GM18868 (cell line): ENCODE measurements around the gene DAP3.
A peak's percentile ranks its signal among the peaks of the same experiment; 100 is the strongest.
"Not testable (repeated sequence)": the region's sequence is repeated elsewhere in the genome, so short reads cannot be mapped to it uniquely, and the experiment has no call there.

ENCODE experiments used
- ATAC-seq: cut with Tn5 transposase; IDR thresholded peaks from one replicate; pipeline ENCODE4 v1.9.1; 2021; ENCODE audit warnings: mild to moderate bottlenecking, moderate library complexity; ENCODE audit not compliant: unreplicated experiment

DAP3 gene

DNA sequence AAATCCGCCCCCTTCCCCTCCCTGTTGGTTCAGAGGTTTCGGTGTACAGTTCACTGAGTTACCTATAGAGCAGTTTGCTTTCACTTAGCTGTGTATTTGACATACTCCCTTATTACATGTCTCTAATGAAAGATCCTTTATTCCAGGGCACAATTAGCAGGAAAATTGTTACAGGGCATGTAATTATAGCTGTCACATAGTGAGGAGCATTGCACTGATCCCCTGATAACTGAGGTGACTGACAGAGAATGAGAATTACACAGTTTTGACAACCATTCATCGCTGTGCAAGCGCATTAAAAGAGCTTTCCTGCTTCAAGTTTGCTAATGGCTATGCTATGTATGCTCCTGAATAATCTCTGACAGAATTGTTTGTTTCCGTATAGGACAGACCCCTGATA, 26.9 kb downstream of the DAP3 start:
- ATAC-seq, result no peak

DNA sequence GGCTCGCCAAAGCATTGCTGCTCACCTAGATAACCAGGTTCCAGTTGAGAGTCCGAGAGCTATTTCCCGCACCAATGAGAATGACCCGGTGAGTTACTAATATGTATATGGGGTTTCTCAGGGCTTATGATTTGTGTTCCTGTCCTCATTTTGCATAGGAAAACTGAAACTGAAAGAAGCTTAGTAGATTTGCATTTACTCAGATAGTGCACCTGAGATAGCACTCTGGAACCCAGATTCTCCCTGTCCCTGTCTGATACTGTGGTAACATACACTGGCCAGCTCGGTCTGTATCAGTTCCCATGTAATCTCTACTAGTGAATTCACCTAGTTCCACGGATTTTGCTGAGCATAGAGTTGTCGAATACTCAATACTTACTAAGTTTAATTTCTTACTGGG, 28.1 kb downstream of the DAP3 start:
- ATAC-seq, result no peak

DNA sequence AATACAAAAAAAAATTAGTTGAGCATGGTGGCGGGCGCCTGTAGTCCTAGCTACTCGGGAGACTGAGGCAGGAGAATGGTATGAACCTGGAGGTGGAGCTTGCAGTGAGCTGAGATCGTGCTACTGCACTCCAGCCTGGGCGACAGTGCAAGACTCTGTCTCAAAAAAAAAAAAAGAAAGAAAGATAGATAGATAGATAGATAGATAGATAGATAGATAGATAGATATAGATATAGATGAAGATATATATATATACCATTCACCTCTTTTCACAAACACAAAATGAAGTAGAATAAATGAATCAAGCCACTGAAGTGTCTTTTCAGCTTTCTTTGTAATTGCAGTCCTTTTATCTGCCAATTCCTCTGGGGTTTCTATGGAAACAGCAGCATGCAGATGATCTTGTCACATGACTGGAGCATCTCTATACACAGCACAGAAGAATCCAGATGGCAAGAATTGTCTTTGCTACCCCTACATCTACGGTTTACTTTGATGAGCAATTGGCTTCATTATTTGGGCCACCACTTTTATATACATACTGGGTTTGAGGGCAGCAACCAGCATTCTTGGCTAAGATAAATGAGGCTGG, 29.7 kb downstream of the DAP3 start:
- ATAC-seq, result not testable (repeated sequence)

DNA sequence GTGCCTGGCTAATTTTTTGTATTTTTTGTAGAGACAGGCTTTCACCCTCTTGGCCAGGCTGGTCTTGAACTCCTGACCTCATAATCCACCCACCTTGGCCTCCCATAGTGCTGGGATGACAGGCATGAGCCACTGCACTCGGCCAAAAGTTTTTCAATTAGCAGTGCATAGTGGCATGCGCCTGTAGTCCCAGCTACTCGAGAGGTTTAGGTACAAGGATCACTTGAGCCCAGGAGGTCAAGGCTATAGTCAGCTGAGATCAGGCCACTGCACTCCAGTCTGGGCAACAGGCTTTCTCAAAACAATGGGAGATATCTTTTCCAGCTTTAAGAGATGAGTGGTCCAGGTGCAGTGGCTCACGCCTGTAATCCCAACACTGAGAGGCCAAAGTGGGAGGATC, 30.8 kb downstream of the DAP3 start:
- no peak for ATAC-seq

DNA sequence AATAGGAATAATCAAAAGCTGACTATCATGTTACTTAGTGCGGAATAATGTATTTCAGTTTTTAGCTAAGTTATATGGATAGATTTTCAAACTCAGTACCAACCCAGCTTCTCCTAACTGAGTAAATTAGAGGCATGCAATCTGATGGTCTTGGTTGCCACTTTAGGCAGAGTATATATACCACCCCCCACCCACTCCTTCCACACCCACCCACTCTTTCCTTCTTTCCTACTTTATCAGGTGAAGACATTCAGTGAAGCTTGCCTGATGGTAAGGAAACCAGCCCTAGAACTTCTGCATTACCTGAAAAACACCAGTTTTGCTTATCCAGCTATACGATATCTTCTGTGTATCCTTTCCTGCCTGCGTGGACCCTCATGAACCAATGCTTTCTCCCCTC, 36.3 kb downstream of the DAP3 start:
- no peak for ATAC-seq

DNA sequence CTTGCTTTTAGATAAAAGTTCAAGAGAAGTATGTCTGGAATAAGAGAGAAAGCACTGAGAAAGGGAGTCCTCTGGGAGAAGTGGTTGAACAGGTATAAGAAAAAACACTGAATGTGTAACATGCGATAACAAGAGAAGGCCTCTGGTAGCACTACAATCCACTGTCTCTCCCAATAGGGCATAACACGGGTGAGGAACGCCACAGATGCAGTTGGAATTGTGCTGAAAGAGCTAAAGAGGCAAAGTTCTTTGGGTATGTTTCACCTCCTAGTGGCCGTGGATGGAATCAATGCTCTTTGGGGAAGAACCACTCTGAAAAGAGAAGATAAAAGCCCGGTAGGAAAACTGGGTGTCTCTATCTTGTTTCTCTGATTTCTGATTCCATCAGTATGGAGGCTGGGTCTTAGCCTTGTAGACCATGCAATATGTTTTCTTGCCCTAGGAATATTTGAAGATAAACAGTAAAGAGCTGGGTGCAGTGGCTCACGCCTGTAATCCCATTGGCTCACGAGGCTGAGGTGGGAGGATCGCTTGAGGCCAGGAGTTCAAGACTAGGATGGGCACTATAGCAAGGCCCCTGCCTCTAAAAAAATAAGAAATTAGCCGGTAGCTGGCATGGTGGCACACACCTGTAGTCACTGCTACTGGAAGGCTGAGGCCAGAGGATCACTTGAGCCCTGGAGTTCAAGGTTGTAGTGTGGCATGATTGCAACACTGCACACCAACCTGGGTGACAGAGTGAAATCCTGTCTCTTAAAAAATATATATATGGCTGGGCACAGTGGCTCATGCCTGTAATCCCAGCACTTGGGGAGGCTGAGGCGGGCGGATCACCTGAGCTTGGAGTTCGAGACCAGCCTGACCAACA, 40.4 kb downstream of the DAP3 start:
- ATAC-seq, result no peak

DNA sequence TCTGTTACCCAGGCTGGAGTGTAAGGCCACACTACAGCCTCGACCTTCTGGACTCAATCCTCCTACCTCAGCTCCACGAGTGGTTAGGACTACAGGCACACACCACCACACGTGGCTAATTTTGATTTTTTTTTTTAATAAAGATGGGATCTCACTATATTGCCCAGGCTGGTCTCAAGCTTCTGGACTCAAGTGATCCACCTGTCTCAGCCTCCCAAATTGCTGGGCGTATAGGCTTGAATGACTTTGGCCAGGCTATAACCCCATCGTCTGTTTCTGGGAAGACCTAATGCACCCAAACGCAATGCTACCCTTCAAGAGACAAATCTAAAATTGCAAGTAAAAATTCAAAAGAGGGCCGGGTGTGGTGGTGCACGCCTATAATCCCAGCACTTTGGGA, 52.1 kb downstream of the DAP3 start:
- no peak for ATAC-seq

DNA sequence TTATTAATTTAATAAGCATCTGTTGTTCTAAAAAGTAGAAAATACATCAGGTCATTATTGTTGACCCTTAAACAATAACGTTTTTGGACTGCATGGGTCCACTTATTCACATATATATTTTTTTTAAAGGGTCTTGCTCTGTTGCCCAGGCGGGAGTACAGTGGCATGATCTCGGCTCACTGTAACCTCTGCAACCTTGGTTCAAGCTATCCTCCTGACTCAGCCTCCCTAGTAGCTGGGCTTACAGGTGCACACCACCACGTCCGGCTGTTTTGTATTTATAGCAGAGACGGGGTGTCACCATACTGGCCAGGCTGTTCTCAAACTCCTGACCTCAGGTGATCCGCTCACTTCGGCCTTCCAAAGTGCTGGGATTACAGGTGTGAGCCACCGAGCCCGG, 53.0 kb downstream of the DAP3 start:
- no peak for ATAC-seq

DNA sequence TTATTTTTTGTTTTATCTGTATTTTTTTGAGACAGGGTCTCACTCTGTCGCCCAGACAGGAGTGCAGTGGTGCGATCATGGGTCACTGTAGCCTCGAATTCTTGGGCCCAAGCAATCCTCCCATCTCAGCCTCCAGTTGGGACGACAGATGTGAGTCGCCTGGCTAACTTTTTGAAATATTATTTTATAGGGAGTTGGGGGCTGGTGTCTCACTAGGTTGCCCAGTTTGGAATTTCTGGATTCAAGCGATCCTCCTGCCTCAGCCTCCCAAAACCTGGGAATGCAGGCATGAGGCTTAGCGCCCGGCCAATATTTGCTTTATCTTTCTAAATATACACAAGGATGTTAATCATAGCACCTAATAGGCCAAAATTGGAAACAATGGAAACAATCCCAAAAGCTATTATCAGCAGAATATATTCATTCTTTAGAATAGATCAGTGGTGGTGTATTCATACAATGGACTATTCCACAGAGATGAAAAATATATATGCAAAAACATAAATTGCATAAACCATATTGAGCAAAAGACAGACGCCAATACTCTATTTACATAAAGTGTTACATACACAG, 55.9 kb downstream of the DAP3 start:
- no peak for ATAC-seq

DNA sequence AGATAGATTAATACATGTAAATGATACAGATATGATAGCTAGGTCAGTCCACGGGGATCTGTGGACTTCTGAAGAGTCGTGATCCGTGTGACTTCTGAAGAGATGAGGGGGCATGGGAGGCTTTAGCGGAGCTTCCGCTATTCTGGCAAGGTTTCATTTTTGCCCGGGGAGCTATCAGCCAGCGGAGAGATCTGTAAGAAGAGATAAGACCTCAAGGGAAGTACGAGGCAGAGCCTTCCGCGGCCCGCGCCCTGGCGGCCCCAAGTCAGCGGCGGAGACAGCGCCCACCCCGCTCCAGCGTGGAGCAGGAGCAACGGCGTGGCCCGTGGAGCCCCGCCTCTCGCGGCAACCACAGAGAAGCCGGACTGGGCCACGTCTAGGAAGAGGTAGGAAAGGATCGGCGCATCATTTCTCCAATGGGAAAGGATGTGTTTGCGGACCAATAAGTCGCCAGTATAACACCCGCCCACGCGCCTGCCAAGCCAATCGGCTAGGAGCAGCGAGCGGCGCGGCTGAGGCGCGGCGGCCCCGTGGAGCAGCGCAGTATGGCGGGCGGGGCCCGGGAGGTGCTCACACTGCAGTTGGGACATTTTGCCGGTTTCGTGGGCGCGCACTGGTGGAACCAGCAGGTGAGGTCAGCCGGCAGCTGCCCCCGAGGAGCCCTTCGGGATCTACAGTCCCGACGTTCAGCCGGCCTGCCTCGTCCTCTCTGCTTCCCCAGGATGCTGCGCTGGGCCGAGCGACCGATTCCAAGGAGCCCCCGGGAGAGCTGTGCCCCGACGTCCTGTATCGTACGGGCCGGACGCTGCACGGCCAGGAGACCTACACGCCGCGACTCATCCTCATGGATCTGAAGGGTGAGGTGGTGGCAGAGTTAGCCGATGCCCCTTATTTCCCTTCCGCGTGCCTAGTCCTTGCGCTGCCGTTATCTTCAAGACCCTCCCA, 56.7 kb downstream of the DAP3 start:
- peak; percentile 90 for ATAC-seq

DNA sequence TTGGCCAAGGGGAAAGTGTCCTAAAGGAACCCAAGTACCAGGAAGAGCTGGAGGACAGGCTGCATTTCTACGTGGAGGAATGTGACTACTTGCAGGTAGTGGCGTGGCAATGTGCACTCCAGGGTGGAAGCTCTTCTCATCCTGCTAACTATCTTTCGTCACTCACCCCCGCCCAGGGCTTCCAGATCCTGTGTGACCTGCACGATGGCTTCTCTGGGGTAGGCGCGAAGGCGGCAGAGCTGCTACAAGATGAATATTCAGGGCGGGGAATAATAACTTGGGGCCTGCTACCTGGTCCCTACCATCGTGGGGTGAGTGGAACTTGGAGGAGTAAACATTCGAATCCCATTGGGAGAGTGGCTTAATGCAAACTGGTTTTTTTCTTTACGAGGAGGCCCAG, 58.7 kb downstream of the DAP3 start:
- not testable (repeated sequence) for ATAC-seq

DNA sequence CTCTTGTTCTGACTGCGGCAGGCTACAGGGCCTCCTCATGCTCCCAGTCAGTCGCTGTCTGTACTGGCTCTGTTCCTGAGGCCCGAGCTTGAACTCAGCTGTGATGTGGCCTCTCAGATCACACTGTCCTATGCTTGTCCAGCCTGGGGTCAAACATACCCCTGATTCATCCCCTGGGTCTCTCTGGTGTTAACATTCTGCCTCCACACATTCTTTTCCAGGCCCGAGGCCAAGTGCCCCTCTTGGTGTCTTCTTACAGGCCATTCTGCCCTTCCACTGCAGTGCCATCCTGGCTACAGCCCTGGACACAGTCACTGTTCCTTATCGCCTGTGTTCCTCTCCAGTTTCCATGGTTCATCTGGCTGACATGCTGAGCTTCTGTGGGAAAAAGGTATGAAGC, 59.2 kb downstream of the DAP3 start:
- not testable (repeated sequence) for ATAC-seq

DNA sequence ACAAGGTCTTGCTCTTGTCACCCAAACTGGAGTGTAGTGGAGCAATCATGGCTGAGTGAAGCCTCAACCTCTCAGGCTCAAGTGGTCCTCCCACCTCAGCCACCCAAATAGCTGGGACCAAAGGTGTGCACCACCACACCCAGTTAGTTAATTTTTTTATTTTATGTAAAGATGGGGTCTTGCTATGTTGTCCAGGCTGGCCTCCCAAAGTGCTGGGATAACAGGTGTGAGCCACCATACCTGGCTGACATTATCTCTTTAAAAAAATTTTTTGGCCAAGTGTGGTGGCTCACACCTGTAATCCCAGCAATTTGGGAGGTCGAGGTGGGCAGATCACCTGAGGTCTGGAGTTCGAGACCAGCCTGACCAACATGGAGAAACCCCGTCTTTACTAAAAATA, 70.1 kb downstream of the DAP3 start:
- not testable (repeated sequence) for ATAC-seq

DNA sequence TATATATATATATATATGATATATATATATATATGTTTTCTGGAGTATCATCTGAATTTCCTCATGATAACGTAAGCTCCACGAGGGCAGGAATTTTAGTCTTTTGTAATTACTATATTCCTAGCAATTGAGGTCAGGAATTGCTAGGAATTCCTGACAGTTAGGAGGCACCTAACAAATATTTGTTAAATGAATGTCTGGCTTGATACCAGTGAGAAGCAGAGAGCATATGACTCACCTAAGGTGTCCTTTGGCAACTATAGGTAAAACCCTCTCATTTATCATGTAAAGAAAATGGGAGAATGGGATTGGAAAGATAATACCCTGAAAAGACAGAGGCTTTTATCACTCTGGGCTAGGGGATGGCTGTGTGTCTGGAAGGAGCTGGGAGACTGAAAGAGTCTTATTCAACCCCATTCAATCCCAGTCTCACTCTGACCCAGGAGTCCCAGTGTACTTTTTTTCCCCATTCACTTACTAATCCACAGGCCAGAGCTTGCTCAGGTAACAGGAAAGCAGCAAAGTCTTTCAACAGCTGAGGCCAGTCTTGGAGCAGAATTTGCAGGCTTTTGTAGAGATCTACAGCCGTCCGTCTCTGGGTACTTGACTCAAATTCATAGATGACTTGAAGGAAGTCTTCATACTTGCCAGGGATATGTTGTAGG, 71.2 kb downstream of the DAP3 start:
- ATAC-seq, result no peak

DNA sequence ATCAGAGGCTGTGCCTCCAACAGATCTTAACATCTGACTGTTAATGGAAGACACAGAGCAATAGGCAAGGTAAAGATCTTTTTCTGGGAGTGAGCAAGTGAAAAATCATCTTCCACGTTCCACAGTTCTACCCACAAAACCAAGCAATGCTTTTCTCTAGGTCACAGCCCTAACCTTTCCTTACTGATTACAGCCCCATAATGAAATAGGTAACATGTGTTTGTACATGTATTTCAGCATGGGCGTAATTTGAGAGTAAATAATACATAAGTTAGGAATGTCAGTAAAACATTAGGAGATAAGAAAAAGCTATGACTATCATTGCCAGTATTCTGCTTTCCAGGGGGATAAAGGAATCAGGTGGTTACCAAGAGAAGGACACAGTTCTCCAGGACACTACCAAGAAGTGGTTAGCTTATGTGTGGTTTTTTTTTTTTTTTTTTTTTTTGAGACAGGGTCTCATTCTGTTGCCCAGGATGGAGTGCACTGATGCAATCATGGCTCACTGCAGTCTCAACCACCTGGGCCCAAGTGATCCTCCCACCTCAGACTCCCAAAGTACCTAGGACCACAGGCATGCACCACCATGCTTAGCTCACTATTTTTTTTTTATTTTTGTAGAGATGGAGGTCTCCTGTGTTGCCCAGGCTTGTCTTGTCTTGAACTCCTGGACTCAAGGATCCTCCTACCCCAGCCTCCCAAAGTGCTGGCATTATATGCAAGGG, 72.0 kb downstream of the DAP3 start:
- ATAC-seq, result no peak

DNA sequence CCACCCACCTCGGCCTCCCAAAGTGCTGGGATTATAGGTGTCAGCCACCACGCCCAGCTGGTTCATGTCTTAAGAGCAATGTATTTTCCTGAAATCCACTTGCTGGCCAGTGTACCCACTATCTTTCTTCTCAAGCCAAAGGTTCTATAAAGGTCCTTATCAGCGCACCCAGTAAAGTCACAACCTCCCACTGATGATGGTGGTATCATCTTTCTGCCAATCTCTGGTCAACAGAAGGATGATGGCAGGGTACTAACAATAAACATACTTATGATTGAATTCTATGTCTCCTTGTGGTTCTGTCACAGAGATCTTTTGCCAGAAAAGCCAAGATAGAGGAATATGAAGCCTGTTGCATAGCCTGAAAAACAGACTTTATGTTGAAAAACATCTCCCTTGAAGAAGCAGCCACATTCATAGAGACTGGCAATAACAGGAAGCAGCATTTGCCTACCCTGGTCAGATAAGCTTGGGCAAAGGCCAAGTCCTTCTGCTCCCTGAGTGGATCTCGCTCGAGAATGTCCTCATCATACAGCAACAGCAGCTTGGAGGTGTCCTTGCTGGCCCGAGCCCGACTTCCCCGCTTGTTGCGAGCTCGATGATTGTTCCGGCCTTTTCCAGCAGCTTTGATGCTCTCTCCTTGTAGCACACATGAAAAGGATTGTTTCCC, 73.0 kb downstream of the DAP3 start:
- no peak for ATAC-seq

DNA sequence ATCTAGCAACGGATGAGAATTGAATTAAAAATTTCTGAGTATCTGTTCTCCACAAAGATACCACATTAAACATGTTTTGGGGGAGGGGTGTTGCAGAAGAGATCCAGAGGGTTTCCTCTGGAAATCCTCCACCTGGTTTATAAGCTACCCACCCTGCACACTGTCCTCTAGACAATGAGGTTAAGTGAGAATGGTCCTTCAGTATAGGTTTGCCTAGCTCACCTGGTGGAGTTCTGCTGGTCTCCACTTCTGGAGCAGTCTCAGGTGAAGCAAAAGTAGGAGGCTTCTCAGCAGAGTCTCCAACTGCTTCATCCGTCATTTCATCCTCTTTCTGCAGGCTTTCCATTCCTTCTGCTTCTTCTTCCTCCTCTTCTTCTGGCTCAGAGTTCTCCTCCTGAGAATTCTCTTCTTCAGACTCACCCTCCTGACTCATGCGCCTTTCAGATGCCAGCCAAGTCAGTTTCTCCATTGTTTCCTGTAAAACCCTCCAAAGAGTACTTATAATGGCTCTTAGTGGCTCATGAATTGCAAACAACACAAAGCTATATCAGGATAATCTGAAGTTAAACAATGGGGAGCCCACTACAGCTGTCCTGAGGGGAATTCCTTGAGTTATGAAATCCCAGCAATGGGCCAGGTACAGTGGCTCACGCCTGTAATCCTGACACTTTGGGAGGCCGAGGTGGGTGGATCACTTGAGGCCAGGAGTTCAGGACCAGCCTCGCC, 74.4 kb downstream of the DAP3 start:
- not testable (repeated sequence) for ATAC-seq

DNA sequence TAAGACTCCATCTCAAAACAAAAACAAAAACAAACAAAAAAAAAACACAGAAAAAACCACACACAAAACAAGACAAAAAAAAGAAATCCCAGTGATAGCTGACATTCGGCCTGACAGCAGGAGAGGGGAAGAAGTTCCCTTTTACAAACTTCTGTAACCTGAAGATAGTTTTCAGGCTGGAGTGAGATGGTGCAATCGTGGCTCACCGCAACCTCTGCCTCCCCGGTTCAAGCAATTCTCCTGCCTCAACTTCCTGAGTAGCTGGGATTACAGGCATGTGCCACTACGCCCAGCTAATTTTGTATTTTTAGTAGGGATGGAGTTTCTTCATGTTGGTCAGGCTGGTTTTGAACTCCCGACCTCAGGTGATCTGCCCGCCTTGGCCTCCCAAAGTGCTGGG, 75.1 kb downstream of the DAP3 start:
- ATAC-seq, result not testable (repeated sequence)
